Measurements from ENCODE around the gene EFS. TPM values are rescaled to one million over a fixed set of nuclear protein-coding genes. Genes with fewer than 3 reads are reported as not detected.
"Not testable (repeated sequence)": the region's sequence is repeated elsewhere in the genome, so short reads cannot be mapped to it uniquely, and the experiment has no call there.

EFS gene, protein sequence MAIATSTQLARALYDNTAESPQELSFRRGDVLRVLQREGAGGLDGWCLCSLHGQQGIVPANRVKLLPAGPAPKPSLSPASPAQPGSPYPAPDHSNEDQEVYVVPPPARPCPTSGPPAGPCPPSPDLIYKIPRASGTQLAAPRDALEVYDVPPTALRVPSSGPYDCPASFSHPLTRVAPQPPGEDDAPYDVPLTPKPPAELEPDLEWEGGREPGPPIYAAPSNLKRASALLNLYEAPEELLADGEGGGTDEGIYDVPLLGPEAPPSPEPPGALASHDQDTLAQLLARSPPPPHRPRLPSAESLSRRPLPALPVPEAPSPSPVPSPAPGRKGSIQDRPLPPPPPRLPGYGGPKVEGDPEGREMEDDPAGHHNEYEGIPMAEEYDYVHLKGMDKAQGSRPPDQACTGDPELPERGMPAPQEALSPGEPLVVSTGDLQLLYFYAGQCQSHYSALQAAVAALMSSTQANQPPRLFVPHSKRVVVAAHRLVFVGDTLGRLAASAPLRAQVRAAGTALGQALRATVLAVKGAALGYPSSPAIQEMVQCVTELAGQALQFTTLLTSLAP
- 0.17 TPM in 1 of 2 replicates, not detected in the other for total RNA-seq

DNA sequence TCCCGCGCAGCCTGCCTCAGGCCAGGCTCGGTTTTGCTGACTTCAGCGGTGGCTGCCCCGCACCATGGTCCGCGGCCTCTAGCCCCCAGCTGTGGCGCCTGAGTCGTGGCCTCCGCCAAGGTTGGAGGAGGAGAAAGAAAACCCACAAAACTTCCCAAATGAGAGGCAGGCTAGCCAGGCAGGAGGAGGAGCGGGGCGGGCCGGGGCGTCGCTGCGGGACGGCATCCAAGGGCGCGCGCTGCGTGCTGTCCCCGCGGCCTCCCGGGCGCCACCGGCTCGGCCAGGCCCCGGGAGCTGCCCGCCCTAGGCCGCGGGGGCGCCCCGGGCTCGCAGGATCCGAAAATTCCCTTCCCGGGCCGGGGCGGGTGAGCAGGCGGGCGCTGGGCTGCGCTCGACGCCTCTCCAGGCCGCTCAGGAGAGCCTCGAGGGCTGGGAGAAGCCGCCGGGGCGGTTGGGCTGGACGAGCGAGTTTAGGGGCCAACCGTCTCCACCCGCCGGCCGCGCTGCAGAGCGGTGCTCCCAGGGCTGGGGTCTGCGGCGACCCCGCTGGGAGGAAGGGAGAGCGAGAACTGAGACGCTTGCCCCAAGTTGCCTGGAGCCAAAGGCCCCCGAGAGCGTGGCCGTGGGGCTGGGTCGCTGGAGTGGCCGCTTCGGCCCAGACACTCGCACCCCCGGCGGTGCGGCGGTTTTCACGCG is at the start of gene EFS:
Gene EFS (minus strand): TSS at position 137 of the 696 bp plus-strand sequence. CDS start 147 bp downstream, outside the sequence.
- no peak for DNase-seq

DNA sequence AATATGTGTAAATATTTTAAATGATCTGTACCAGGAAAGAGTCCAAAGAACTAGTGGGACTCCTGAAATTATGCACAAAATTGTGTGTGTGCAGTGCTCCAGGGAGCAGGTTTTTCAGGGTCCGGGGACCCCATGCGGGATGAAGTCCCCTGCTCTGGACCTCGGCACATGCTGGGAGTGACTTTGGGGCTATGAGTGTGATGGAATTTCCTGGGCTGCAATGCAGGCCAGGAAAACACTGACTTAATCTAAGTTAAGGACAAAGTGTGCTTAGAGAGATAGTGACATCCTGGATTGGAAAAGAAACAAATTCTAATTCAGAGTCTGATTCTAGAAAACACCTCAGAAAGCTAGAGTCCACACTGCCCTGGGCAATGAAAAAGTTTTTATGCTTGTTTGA is 49.3 kb upstream of the EFS start:
- no peak for DNase-seq

DNA sequence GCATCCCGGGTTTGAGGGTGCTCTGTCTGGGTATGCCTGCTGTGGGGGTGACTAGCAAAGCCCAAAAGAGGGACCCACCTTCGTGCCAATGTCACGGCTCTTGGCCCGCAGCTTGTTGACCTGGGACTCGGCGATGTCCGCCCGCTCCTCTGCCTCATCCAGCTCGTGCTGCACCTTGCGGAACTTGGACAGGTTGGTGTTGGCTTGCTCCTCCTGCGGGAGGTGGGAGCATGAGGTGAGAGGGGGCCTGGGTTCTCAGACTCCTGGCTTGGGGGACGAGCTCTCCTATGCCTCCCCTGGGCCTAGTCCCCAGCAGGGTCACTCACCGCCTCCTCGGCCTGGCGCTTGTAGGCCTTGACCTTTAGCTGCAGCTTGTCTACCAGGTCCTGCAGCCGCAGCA is 48.7 kb upstream of the EFS start:
- no peak for DNase-seq

DNA sequence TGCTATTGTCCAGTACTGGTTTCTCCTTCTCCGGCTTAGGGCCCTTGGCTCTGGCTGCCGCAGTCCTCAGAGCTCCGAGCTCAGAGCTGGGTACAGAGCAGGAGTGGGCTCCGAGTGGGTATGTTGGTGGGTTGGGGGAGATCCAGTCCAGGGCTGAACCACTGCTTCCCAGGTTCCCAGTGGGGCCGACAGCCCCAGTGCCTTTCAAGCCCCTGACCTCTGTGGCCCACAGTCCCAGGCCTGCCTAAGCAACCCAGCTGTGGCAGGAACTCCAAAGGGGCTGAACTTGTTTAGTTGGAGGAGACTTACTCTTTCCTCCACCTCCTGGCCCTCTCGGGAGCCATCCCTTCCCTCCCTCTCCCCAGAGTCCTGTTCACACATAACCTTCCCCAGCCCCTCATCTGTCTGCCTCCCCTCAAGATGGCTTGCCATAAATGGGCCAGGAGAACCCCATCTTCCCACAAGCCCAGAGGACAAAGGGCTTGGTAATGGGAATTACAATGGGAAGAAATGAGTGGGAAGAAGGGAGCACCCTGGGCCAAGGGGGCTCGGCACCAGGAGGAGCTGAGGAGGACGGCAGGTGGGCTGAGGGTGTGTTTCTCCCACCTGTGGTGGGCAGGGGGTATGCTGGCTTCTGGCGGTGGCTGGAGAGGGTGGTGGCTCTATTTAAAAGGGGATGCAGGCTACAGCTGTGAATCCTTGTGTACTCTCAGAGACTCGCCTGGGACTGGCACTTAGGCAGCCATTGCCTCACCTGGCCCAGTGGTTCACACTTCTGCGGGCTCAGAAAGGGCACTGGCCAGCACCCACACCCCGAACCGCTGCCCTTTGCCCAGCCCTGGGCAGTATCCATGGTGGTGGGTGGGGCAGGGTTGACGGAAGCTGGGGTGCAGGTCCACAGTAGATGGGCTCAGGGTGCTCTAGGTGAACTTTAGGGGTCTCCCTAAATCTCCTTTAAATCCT is 46.9 kb upstream of the EFS start:
- no peak for DNase-seq

DNA sequence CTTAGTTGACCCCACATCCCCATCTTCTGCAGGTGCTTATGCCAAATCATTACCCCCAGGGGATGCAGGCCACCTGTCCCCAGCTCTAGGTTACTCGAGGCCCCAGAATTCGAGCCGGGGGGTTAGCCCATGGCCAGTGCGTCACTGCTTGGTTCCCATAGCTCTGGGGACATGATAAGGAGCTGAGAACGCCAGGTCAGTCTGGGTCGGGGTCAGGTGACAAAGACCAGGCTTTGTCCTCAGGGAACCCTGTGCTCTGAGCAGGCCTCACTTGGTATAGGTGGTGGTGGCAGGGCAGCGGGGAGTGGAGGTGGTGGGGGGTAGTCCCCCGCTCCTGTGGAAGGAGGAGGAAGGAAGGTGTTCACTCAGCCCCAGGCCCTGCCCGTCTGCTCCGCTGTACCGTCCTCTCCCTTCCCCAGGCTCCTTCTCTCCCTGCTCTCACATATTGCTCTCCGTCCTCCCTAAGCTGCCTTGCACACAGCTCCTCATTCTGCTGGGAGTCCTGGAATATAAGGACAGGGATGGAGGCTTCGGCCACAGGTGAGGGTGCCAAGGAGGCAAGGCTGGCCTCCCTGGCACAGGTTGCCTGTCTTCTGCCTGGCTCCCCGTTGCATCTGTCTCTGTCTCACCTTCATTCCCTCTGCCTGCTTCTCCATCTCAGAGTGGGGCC is 45.1 kb upstream of the EFS start:
- DNase-seq, result no peak

DNA sequence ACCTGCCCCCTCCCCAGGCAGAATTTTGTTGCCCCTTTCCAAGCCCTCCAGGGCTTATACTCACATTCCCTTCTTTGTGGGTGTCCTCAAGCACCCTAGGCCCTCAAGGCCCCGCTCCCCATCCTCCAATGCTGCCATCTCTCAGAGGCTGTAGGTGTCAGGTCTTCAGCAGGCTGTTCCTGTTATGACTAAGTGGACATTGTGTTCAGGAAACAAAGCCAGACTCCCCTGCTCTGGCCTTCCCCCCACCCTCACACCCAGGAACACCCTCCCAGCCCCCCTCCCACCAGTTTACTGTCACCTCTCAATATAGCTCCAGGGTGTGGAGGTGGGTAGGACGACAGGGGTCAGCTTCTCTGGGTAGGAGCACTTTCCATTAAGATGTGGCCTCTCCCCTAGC is 44.5 kb upstream of the EFS start:
- no peak for DNase-seq

DNA sequence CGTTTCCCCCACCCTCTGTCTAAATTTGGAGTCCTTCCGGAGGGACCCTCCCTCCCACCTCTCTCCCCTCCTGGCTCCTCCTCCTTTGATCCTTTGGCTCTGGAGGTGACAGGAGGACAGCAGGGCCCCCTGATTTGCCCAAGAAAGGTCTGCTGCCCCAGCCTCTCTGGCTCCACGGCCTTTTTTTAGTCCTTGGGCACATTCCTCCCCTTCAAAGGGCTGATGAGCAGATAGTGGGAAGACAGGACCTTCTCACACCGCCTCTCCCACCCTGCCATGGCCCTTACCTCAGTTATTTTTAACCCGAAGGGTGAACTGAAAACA is 43.3 kb upstream of the EFS start:
- no peak for DNase-seq

DNA sequence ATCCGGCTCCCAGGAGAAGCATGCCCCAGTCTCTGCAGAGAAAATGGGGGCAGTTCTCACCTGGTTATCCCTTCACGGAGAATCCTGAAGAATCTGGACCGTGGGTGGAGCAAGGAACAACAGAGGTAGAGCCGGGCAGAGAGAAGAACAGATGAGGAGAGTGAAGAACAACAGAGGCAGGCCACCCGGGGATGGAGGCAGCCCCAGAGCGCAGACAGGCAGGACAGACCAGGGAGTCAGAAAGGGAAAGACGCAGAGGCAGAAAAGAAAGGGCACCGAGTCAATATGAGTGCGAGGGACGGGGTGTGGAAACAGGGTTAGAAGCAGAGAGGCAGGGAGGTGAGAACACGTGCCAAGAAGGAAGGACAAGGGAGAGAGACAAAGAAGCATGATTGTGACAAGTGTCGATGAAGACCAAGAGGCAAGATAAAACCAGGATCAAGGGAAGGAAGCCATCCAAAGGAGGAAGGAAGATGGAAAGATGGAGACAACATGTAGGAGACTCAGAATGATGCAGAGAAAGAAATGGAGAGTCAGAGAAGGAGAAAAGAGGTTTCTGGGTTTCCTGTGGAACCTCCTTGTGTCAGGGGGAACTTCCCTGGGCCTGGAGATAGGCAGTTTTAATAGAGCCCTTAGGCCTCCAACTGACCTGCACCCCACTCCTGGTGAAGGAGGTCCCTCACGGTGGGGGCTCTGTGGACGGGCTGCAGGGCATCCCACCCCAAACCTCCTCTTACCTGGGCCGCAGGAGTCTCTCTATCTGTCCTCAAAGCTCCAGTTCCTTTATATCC is 42.7 kb upstream of the EFS start, which contains the start of gene MYH6:
Gene MYH6 (minus strand): TSS at position 758 of the 791 bp plus-strand sequence. CDS start 1,050 bp downstream, outside the sequence.
- no peak for DNase-seq

DNA sequence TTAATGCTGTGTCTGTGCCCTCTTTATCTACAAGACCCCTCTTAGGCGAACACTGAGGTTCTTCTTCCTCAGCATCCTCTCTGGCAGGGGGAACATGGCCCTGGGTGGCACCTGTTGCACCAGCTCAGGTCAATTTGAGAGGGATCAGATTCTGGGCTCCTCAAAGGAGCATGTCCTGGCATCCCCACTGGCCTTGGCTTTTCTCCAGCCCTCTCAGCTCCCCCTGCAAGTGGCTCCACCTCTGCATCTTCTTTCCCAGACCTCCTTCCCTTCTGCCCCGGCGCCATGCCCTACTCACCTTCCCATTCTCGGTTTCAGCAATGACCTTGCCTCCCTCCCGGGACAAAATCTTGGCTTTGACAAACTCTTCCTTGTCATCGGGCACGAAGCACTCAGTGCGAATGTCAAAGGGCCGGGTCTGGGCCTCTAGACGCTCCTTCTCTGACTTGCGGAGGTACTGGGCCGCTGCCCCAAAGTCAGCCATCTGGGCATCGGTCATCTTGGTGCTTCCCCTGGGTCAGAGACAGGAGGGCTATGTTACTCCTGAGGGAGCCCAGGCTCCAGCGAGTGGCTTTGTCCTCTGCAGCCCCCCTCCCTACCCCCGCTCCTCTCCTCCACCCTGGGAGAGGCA is 41.9 kb upstream of the EFS start:
- DNase-seq, result no peak

DNA sequence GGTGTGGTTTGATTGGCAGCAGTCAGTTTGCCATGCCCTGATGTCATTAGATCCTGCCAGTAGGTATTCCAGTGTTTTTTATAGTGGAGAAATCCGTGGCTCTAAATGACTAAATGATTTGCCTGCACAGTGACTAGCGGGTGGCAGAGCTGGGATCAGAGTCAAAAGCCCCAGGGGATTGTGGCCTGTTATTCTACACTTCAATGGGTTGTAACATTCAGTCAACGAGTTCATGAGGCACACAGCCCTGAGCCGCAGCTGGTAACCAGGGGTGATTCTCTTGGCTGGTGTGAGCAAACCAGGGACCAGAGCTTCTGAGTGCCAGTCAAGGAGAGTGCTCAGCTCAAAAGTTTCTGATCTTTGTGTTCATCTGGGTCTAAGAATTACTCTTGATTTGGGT is 41.3 kb upstream of the EFS start:
- no peak for DNase-seq

DNA sequence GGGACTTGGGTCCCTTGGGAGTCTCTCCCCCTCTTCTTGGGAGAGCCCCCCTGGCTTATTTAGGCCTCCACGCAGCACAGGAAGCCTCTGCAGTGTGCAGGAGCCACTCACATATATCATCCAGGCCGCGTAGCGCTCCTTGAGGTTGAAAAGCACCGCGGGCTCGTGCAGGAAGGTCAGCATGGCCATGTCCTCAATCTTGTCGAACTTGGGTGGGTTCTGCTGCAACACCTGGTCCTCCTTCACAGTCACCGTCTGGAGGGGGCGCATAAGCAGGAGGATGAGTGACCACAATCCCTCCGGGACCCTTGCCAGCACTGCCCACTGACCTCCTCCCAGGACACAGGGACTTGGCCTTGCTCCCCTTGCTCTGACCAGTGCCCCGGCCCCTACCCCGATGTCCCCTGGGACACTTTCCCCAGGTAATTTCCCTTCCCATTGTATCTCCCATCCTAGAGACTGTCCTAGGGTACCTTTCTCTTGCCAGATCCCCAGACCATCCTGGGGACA is 40.6 kb upstream of the EFS start:
- DNase-seq, result no peak

DNA sequence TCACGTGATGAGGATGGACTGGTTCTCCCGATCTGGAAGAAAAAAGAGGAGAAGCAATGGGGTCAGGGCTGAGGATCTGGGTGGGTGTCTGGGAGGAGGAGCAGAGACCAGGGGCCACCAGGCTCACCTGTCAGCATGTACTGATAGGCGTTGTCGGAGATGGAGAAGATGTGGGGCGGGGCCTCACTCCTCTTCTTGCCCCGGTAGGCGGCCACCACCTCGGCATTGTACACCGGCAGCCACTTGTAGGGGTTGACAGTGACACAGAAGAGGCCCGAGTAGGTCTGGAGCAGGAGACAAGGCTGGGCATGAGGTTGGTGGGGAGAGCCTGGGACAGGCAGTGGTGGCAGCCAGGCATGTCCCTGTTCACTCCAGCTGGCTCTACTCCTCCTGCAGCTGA is 40.1 kb upstream of the EFS start:
- DNase-seq, result no peak

DNA sequence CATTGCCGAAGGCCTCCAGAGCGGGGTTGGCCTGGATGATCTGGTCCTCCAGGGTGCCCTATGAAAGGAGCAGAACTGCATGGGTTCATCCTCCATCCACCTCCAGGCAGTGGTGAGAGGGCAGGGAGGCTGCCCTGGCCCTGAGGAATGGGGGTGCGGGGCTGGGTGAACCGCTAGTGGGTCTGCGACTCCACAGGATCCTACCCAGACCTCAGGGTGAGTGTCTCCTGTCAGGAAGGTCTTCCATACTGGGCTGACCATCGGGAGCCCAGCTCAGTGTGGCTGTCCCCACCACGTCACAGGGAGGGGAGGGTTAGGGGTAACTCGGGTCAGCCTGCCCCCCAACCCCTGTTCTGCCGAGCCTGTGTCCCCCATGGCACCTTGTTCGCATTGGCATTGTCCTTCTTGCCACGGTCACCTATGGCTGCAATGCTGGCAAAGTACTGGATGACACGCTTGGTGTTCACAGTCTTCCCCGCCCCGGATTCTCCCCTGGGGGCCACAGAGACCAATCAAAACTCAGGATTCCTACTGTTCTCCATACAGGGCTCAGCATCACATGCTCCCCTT is 39.4 kb upstream of the EFS start:
- DNase-seq, result no peak

DNA sequence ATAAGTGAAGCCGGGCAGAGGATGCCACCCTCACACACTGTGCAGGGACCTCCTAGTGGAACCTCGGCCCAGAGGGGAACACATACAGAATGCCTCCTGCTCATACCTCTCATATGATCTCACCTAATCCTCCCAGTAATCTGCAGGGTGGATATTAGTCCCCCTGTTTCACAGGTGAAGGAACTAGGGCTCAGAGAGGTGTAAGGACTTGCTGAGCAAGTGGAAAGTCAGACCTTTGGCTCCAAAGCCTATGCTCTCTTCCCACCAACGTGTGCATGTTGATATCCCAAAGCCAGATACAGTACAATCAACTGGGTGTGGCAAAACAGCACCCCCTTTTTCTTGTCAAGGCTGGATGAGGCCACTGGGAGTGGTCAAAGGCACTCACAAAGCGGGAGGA is 38.9 kb upstream of the EFS start:
- no peak for DNase-seq

DNA sequence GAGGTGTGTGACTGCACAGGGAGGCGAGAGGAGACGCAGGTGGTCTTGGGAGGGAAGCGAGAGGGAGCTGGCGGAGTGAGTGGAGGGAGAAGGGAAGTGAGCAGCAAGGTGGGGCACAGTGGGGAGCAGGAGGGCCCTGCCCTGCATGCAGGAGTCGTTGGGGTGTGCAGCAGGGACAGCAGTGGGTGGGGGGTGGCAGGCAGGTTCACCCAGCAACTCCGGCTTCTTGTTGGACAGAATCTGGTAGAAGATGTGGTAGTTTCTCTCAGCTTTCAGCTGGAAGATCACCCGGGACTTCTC is 38.1 kb upstream of the EFS start:
- DNase-seq, result no peak

DNA sequence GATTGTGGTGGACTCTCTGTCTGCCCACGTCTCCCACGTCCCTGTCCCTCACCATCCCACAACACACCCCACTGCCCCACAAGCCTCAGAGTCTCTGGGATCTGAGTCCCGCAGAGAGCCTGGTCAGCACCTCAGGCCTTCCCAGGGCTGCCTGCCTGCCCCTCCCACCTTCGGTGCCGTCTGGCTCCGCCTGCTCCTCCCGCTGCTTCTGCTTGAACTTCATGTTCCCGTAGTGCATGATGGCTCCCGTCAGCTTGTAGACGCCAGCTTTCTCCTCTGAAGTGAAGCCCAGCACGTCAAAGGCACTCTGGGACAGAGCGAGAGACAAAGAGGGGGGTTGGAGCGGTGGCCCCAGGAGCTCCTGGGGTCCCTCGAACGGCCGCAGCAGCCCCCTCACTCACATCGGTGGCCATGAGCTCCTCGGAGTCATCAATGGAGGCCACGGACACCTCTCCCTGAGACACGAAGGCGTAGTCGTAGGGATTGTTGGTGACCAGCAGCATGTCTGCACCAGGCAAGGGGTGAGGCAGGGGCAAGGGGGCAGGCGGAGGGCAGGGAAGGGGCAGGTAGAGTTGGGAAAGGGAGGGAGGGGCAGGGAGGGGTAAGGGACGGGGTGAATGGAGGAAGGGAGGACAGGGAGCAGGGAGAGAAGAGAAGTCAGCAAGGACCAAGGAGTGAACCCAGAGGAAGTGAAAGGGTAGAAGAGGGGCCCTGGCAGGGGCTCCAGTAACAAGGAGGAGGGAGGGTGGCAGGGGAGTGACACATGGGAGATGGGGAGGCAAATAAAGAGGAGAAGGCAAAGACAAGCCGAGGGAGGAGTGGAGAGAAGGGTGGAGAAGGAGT is 37.5 kb upstream of the EFS start:
- no peak for DNase-seq

DNA sequence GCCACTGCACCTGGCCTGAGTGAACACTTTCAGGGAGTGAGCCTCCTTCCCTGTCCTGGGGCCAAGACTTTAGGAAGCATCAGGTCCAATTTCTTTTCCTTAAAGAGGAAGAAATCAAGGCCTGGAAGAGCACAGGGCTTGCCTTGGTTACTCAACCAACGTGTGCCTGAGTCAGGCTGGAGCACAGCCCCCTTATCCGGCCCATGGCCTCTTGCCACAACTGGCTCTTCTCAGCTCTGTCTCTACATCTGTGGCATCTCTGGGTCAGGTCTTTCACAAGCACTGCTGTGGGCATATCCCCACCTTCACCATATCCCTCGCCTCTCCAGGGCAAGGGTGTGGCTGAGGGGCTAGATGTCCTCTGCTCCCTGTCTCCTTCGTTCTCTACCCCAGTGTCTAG is 36.3 kb upstream of the EFS start:
- DNase-seq, result no peak

DNA sequence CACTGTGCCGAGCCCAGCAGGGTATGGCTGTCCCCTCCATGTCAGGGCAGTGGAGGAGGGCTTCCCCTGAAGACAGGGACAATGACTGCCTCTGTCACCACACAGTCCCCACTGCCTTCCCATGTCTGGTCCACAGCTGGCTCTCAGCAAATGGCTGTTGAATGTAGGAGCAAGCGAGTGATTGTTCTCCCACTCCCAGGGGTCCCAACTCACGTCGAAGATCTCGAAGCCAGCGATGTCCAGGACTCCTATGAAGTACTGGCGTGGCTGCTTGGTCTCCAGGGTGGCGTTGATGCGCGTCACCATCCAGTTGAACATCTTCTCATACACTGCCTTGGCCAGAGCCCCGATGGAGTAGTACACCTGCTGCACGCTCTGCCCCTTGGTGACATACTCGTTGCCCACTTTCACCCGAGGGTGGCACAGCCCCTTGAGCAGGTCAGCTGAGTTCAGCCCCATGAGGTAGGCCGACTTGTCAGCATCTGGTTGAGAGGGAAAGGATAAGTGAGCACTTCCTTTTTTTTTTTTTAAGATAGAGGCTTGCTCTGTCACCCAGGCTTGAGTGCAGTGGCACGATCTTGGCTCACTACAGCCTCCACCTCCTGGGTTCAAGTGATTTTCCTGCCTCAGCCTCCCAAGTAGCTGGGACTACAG is 35.7 kb upstream of the EFS start:
- DNase-seq, result not testable (repeated sequence)

DNA sequence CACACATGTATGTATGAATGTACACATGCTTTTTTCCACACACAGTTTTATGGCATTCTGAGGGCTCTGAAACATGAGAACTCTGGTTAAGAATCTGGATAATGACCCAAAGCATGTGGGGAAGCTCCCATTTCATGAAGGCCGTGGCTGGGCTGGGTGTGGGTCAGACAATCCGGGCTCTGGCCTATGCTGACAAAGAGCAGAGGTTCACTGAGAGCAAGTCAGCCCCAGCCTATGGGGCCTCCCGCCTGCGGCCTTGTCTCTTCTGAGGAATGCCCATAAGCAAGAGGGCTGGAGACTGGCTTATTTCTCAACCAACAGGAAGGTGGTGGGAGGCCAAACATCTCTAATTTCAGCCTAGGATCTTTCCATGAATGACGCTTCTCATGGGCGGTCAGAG is 34.6 kb upstream of the EFS start:
- no peak for DNase-seq
